HCT116 (cell line): Measurements from ENCODE around the gene CACNB3. TPM values are rescaled to one million over a fixed set of nuclear protein-coding genes. Genes with fewer than 3 reads are reported as not detected.

ENCODE experiments used
- ATAC-seq: fragments of 200-7000 bp; cut with Tn5 transposase; 2 replicates; pipeline ENCODE4 v1.9.1; 2020; ENCODE audit warnings: mild to moderate bottlenecking, moderate library complexity
- BruUV-seq: library from RNA; stranded (reverse); fragments of 400-500 nt; replicated peaks from 2 replicates; lab custom pipeline; 2021; lab: Mats Ljungman, UMichigan
- CTCF ChIA-PET: fragments of 300-600 bp; sonication (Branson Sonifier 250); formaldehyde crosslinking; loops from one replicate; lab custom pipeline; 2021; ENCODE audit warnings: antibody characterized with exemption; lab: Charles Lee
- POLR2A ChIA-PET: fragments of 300-600, 350-600 bp; sonication (Branson Sonifier 250); formaldehyde crosslinking; loops from one replicate; lab custom pipeline; 2021; ENCODE audit warnings: antibody characterized with exemption; lab: Charles Lee
- RAD21 ChIA-PET, 2 experiments: fragments of 300-600 bp; sonication (Branson Sonifier 250); formaldehyde crosslinking; loops; one replicate each; lab custom pipeline; 2023; ENCODE audit warnings: low total read pairs in 2 of 2; ENCODE audit not compliant: uncharacterized antibody in 2 of 2, unreplicated experiment in 2 of 2, low non-redundant PET in 1 of 2; lab: Charles Lee
- DNase-seq: peaks from one replicate; pipeline ENCODE4 v3.0.0-alpha.2; 2010; ENCODE audit warnings: low read depth, low spot score
- H2AFZ ChIP-seq: fragments of 200-600 bp; shearing (Covaris generic), sonication (generic); 2 replicates; pipeline ENCODE4 v1.6.1; 2017; ENCODE audit warnings: low read depth, mixed run types, mixed read lengths, antibody characterized with exemption, low read length; ENCODE audit not compliant: poor library complexity, severe bottlenecking
- H3K27ac ChIP-seq: 2 replicates; pipeline ENCODE4 v1.5.1; 2012; ENCODE audit warnings: low read depth, low read length
- H3K27me3 ChIP-seq: fragments of 200-600 bp; sonication (generic); 2 replicates; pipeline ENCODE4 v1.6.1; 2016; ENCODE audit warnings: mixed run types, low read length, mixed read lengths; ENCODE audit not compliant: insufficient read depth
- H3K36me3 ChIP-seq, 2 experiments: fragments of 200-500 bp in 1 of 2; fragments of 200-600 bp in 1 of 2; sonication (Bioruptor generic) in 1 of 2; sonication (generic) in 1 of 2; 2 replicates each; pipeline versions ENCODE4 v1.5.1 to v1.6.1; 2014 to 2016; ENCODE audit warnings: low read length in 2 of 2, inconsistent platforms in 1 of 2, mixed read lengths in 1 of 2, mixed run types in 1 of 2; ENCODE audit not compliant: insufficient read depth in 2 of 2, control insufficient read depth in 1 of 2
- H3K4me1 ChIP-seq, 2 experiments: fragments of 200-600 bp in 1 of 2; sonication (generic) in 1 of 2; 2 replicates each; pipeline versions ENCODE4 v1.5.1 to v1.6.1; 2012 to 2017; ENCODE audit warnings: low read length in 2 of 2, inconsistent platforms in 1 of 2, mild to moderate bottlenecking in 1 of 2, mixed read lengths in 1 of 2, mixed run types in 1 of 2, moderate library complexity in 1 of 2; ENCODE audit not compliant: insufficient read depth in 2 of 2, control insufficient read depth in 1 of 2
- H3K4me2 ChIP-seq: fragments of 200-600 bp; sonication (generic); 2 replicates; pipeline ENCODE4 v1.6.1; 2017; ENCODE audit warnings: mixed run types, low read length, mixed read lengths
- H3K4me3 ChIP-seq, 2 experiments: fragments of 200-600 bp in 1 of 2; sonication (generic) in 1 of 2; replicated peaks in 1 of 2; 2 replicates each; pipeline ENCODE4 v1.5.1; 2011 to 2016; ENCODE audit warnings: low read length in 2 of 2, control low read depth in 1 of 2, low read depth in 1 of 2, mild to moderate bottlenecking in 1 of 2, mixed read lengths in 1 of 2, mixed run types in 1 of 2
- H3K79me2 ChIP-seq: fragments of 200-600 bp; sonication (generic); 2 replicates; pipeline ENCODE4 v1.6.1; 2017; ENCODE audit warnings: mild to moderate bottlenecking, mixed run types, low read length, moderate library complexity, mixed read lengths; ENCODE audit not compliant: insufficient read depth
- H3K9ac ChIP-seq: fragments of 200-600 bp; sonication (generic); 2 replicates; pipeline ENCODE4 v1.6.1; 2016; ENCODE audit warnings: low read length, mixed read lengths
- H3K9me2 ChIP-seq: fragments of 200-600 bp; sonication (generic), shearing (Covaris generic); 2 replicates; pipeline ENCODE4 v1.6.1; 2017; ENCODE audit warnings: mixed run types, mild to moderate bottlenecking, moderate library complexity; ENCODE audit not compliant: insufficient read depth
- H3K9me3 ChIP-seq, 2 experiments: fragments of 200-500 bp in 1 of 2; fragments of 200-600 bp in 1 of 2; sonication (Bioruptor generic) in 1 of 2; sonication (generic) in 1 of 2; 2 replicates each; pipeline ENCODE4 v1.6.1; 2014 to 2017; ENCODE audit warnings: low read length in 2 of 2, mixed read lengths in 2 of 2, inconsistent platforms in 1 of 2, low read depth in 1 of 2, mild to moderate bottlenecking in 1 of 2, mixed run types in 1 of 2, moderate library complexity in 1 of 2; ENCODE audit not compliant: control insufficient read depth in 1 of 2, insufficient read depth in 1 of 2
- H4K20me1 ChIP-seq: fragments of 200-600 bp; sonication (generic), shearing (Covaris generic); 2 replicates; pipeline ENCODE4 v1.6.1; 2017; ENCODE audit warnings: mixed run types, mild to moderate bottlenecking, moderate library complexity; ENCODE audit not compliant: insufficient read depth
- ATF3 ChIP-seq: IDR thresholded peaks from 2 replicates; pipeline ENCODE4 v1.6.1; 2012
- CBX3 ChIP-seq: IDR thresholded peaks from 2 replicates; pipeline ENCODE4 v1.6.1; 2012; ENCODE audit warnings: low read depth
- ELF1 ChIP-seq: IDR thresholded peaks from 2 replicates; pipeline ENCODE4 v1.6.1; 2012; ENCODE audit warnings: low read depth, borderline replicate concordance
- FOSL1 ChIP-seq: IDR thresholded peaks from 2 replicates; pipeline ENCODE4 v1.6.1; 2012; ENCODE audit warnings: low read depth
- POLR2A ChIP-seq: IDR thresholded peaks from 2 replicates; pipeline ENCODE4 v1.7.0; 2011; ENCODE audit warnings: borderline replicate concordance; ENCODE audit not compliant: insufficient read depth, insufficient read length; ENCODE audit errors: extremely low read depth
- POLR2AphosphoS5 ChIP-seq: IDR thresholded peaks from 2 replicates; pipeline ENCODE4 v1.6.1; 2011; ENCODE audit warnings: mild to moderate bottlenecking, low read depth, low read length, moderate library complexity
- RAD21 ChIP-seq: IDR thresholded peaks from 2 replicates; pipeline ENCODE4 v1.6.1; 2012; ENCODE audit warnings: low read depth, mild to moderate bottlenecking
- REST ChIP-seq: IDR thresholded peaks from 2 replicates; pipeline ENCODE4 v1.6.1; 2012; ENCODE audit warnings: low read depth
- SIN3A ChIP-seq: IDR thresholded peaks from 2 replicates; pipeline ENCODE4 v1.6.1; 2012; ENCODE audit warnings: low read depth
- SP1 ChIP-seq: IDR thresholded peaks from 2 replicates; pipeline ENCODE4 v1.6.1; 2012; ENCODE audit warnings: low read depth
- TCF7L2 ChIP-seq: IDR thresholded peaks from 2 replicates; pipeline ENCODE4 v1.7.0; 2011; ENCODE audit warnings: borderline replicate concordance, inconsistent platforms; ENCODE audit not compliant: insufficient read depth, insufficient read length; ENCODE audit errors: extremely low read depth
- YY1 ChIP-seq: IDR thresholded peaks from 2 replicates; pipeline ENCODE4 v1.6.1; 2011; ENCODE audit warnings: low read length, low read depth, moderate library complexity, mild to moderate bottlenecking; ENCODE audit not compliant: insufficient replicate concordance; ENCODE audit errors: extremely low read depth
- ZFX ChIP-seq: fragments of 450-650 bp; IDR thresholded peaks from 2 replicates; pipeline ENCODE4 v1.6.1; 2017
- ZNF274 ChIP-seq: fragments of 200-500 bp; sonication (Bioruptor generic); IDR thresholded peaks from 2 replicates; pipeline ENCODE4 v1.6.1; 2014; ENCODE audit warnings: mild to moderate bottlenecking, low read depth, low read length, inconsistent platforms
- intact Hi-C: fragments of 100-400 bp; cut with micrococcal nuclease; formaldehyde crosslinking; loops from 2 replicates; pipeline ENCODE4 v1.10.0; 2022
- total RNA-seq: library from RNA; stranded (reverse); gene quantifications from one replicate; pipeline ENCODE4 v1.2.1, GENCODE V29; 2021; ENCODE audit not compliant: unreplicated experiment

Gene CACNB3
- total RNA-seq, 1 experiment from 2014 or later: 22.0 TPM

- BruUV-seq: no TSS peak
- Histone ChIP-seq H3K27me3 (no peaks in the 10 kb centered on the region), H4K20me1 (no peaks in the 10 kb centered on the region), H2AFZ (no peak overlapping the region), H3K9me2 (no peaks in the 10 kb centered on the region), H3K36me3 (peaks cover 46 to 47% of the 10 kb centered on the region in 2 experiments; a peak in 3 of 4 replicates), H3K4me2 (no peak overlapping the region), H3K9ac (no peak overlapping the region), H3K4me1 (no peaks in the 10 kb centered on the region), H3K9me3 (no peaks in the 10 kb centered on the region), H3K4me3 (no peak overlapping the region), H3K79me2 (no peaks in the 10 kb centered on the region), H3K27ac (no peak overlapping the region)
- POLR2A ChIA-PET: no interaction called here
- CTCF ChIA-PET: no interaction called here
- intact Hi-C loops: no loop called here
- TF ChIP-seq CBX3 (no peak), ZNF274 (no peak), RAD21 (no peak), ELF1 (no peak), ZFX (no peak), POLR2AphosphoS5 (no peak), FOSL1 (no peak), TCF7L2 (no peak), REST (no peak), SIN3A (no peak), SP1 (no peak), ATF3 (no peak), POLR2A (no peak), YY1 (no peak)
- ATAC-seq (no peak), DNase-seq (no peak)
- RAD21 ChIA-PET: no interaction called here
Measured at GRCh38 chr12:48831257-48831656, 13.0 kb downstream of the CACNB3 start.
